Activated CD8-positive, alpha-beta memory T cell treated with anti-CD3 and anti-CD28 coated beads for 4 hours (primary cell): ENCODE results near the gene ZC3H6.
"Not testable (repeated sequence)": the region's sequence is repeated elsewhere in the genome, so short reads cannot be mapped to it uniquely, and the experiment has no call there.

Experiments used
- DNase-seq, 2 donors: peaks; one replicate each; pipeline ENCODE4 v3.0.0-alpha.2; 2020; ENCODE audit warnings: low read depth in 2 of 2

Gene ZC3H6

DNA sequence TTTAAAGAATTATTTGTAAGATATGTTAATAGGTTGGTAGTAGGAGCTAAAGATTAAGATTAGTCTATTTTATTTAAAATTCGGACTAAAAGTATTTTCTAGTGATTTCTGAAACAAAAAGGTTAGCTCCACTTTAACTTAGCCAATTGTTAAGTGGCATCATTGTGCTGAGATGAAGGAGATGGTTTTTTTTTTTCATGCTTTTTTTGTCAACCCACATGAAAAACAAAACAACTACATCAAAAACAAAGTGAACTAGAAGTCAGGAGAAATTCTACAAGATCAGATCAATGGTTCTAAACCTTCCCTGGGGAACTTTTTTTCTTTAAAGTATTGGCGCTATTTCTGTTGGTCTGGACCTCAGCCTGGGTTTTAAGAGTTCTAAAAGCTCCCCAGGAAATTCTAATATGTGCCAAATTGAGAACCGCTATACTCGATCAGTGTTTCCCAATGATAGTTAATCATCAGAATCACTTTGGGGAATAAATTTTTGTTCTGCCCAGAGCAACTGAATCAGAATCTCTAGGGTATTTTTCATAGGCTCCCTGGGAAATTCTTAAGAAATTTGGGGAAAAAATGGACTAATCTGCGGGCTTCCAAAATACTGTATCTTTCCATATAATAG, 2.3 kb downstream of the ZC3H6 start:
- DNase-seq, result no peak

DNA sequence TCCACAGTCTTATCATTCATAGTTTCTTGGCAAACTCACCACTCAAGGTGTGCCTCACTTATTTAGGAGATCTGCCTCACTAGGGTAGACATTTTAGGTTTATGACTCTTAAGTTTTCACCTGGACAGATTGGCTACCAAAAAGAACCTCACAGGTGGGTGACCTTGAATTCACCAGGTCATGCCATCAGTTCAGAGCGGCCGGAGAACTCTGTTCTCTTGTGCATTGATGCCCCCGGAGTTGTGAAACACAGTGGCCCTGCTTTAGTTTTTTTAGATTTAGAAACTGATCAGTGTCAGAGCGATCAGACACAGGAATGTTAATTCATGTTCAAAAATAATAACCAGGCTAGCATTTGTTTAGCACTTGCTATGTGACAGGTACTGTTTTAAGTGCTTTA, 6.7 kb downstream of the ZC3H6 start:
- not testable (repeated sequence) for DNase-seq

- DNase-seq, result not testable (repeated sequence)
These were observed 8.1 kb downstream of the ZC3H6 start for GRCh38 chr2:112283535-112283934.

- DNase-seq, result no peak
These were observed 14.7 kb downstream of the ZC3H6 start for GRCh38 chr2:112290088-112290487.

- DNase-seq, result no peak
These were observed 15.3 kb downstream of the ZC3H6 start for GRCh38 chr2:112290648-112291047.

DNA sequence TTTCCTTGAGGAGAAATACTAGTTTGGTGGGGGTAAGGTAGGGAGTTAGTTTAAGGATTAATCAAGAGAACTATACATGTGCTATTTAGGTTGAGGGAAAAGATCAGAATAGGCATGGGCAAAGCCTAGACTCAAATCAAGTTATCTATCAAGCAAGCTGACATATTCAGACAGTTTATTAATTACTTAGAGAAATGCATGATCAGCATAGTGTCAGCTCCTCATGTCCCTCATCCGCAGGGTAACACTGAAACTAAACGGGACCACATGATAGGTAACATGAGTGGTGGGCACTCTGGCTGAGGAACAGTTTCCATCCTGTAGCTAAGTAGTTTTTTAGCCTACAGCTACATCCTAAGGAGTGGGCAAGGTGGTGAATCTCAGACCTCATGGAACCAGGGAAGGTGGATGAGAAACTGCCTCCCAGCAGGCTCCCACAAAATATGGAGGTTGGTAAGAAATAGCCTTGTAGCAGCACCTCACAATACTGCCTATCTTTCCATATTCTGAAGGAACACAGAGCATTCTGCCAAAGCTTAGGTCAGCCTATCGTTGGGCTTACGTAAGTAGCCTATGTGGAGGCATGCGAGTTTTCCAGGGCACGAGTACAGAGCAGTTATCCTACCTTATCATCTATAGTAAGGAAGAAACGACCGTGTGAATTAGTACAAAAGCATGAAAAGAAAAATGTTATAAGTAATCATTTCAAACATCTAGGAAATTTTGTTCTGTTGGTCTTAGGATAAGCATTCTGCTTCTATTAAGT, 18.4 kb downstream of the ZC3H6 start:
- no peak for DNase-seq

GRCh38 chr2:112295407-112296078, 20.1 kb downstream of the ZC3H6 start:
- DNase-seq, result no peak

DNA sequence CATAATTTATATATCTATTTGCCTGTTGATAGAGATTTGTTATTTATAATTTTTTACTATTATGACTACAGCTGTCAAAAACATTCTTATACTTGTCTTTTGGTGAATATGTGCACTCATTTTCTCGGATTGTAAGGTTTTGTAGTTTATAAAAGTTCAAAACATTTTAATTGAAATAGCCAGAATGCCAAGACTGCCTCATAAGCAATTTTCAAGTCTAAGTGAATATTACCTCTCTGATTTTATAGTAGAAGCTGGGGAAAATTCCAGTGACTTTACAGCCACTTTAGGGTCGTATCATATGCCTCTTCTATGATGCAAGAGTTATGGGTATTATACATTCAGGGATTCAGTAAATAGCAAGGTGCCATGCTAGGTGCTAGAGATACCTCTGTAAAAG, 21.0 kb downstream of the ZC3H6 start:
- DNase-seq, result no peak

GRCh38 chr2:112301171-112301584, 25.8 kb downstream of the ZC3H6 start:
- no peak for DNase-seq

- DNase-seq, result no peak
These were observed 26.6 kb downstream of the ZC3H6 start for GRCh38 chr2:112301973-112302372.

DNA sequence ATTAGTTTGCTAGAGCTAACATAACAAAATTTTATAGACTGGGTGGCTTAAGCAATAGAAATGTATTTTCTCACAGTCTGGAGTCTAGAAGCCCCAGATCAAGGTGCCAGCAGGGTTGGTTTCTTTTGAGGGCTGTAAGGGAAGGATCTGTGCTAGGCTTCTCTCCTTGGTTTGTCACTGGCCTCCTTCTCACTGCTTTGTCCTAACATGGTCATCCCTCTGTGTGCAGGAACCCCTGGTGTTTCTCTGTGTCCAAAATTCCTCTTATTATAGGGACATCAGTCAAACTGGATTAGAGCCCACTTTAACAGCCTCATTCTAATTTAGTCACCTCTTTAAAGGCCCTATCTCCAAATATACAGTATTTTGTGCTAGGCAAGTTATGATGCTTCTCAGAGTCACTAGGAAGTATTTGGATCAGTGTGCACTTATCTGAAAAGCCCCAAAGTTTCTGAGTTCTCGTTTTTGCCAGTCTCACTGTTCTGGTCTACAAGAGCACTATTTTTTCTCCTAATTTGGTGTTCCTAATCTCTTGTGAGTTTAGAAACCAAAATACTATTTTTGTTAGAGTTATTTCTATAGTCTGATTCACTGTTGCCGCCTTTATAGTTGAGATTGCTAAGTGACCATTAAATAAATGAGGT, 29.0 kb downstream of the ZC3H6 start:
- DNase-seq, result no peak

GRCh38 chr2:112305132-112305531, 29.7 kb downstream of the ZC3H6 start:
- no peak for DNase-seq

- no peak for DNase-seq
These were observed 35.5 kb downstream of the ZC3H6 start for GRCh38 chr2:112310906-112311305.

DNA sequence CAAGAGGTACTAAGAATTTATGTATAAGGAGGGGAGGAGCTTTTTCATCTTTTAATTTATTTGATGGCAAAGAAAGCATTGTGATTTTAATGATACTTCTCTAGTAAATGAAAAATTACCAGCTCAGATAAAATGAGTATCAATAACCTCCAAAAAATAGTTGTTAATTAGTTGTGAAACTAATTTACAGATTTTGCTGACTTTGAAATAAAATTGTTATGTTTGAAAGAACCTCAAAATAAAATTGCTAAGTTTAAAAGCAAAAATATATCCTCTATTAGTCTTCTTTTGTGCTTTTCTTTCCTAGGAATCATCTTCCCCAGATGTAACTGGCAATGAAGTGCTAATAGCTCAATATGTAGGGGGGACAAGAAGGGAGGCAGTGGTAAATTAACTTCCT, 36.5 kb downstream of the ZC3H6 start:
- no peak for DNase-seq

- DNase-seq, result no peak
These were observed 37.4 kb downstream of the ZC3H6 start for GRCh38 chr2:112312821-112313220.

DNA sequence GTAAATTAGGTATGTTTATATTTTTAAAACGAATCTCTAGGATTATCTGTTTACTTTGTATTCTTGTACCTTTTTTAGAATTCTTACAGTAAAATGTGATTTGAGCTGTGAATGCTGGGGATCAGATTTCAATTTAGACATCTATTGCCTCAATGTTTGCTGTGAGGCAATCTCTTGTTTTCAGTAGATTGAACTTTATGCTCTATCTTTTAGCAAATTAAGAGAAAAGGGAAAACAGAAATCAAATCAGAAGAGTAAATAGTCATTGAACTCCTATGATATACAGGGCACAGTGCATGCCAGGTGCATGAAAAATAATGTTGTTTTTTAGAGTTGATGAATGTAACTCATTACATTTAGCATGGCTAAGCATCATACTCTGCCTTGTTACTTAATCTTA, 39.5 kb downstream of the ZC3H6 start:
- DNase-seq, result no peak

- DNase-seq, result no peak
These were observed 42.1 kb downstream of the ZC3H6 start for GRCh38 chr2:112317303-112318158.

DNA sequence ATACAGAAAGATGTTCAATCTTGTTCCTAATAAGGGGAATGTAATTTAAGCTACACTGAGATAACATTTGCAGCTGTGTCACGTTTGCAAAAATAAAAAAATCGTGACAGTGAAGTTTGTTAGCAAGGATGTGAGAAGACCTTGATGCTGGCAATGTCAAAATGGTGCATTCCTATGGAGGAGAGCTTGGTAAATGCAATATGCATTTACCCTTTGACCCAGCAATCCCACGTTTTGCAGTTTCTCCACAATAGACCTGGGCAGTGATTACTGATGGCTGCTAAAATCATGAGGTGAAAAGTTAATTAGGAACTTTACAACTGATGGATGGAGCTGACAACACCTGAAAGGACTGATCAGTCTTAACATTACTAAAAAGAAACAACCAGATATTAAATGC, 43.1 kb downstream of the ZC3H6 start:
- DNase-seq, result no peak

- no peak for DNase-seq
These were observed 46.3 kb downstream of the ZC3H6 start for GRCh38 chr2:112321375-112322320.

DNA sequence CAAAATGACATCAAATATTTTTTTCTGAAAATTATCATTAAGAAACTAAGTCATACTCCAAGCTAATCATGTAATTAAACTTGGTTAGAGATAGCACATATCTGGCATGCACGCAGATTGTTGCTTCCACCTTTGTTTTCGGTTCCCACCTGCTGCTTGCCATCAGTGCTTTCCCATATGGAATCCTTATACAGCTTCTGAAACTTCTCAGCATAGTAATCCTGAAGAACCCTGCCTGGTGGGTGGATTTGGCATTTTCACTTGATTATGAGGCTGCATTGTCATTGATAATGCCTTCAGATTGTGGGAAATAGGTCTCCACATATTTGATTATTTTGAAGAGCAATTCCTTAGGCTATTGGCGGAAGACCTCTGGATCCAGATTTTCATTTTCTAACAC, 47.5 kb downstream of the ZC3H6 start:
- DNase-seq, result no peak
